A549 (cell line): ENCODE results near the gene SERPINF2. TPM values are rescaled to one million over a fixed set of nuclear protein-coding genes. Genes with fewer than 3 reads are reported as not detected.
A peak's percentile ranks its signal among the peaks of the same experiment; 100 is the strongest.

ENCODE experiments used
- ATAC-seq, 2 experiments: fragments of 200-7000 bp in 1 of 2; fragments of >200 bp in 1 of 2; cut with Nextera tagmentation in 1 of 2; cut with Tn5 transposase in 1 of 2; 3 replicates each; pipeline versions ENCODE4 v1.8.0 to v1.9.1; 2018 to 2020; ENCODE audit warnings: mild to moderate bottlenecking in 1 of 2, moderate library complexity in 1 of 2
- CTCF ChIA-PET: fragments of 300-600 bp; sonication (Branson Sonifier 250); formaldehyde crosslinking; extraction: SDS; loops from one replicate; lab custom pipeline; 2021; ENCODE audit warnings: antibody characterized with exemption, inconsistent platforms; lab: Yijun Ruan, JAX
- POLR2A ChIA-PET: fragments of 350-600 bp; formaldehyde crosslinking; extraction: SDS; loops from one replicate; lab custom pipeline; 2021; ENCODE audit warnings: antibody characterized with exemption, inconsistent platforms; lab: Yijun Ruan, JAX
- DNase-seq, 2 experiments: peaks; one replicate each; pipeline versions ENCODE4 v3.0.0 to v3.0.0-alpha.2; 2011 to 2016; ENCODE audit warnings: low read depth in 1 of 2, low spot score in 1 of 2
- FAIRE-seq: peaks from 2 replicates; lab custom pipeline; 2011; peaks lifted over from hg19 to GRCh38; lab: Jason Lieb, UNC
- H3K27ac ChIP-seq, 2 experiments: fragments of >200 bp; sonication (Bioruptor Twin); formaldehyde crosslinking; 3 replicates each; pipeline ENCODE4 v1.5.1; 2016 to 2017
- H3K4me1 ChIP-seq: fragments of >200 bp; sonication (Bioruptor Twin); formaldehyde crosslinking; 3 replicates; pipeline ENCODE4 v1.6.1; 2016
- H3K4me2 ChIP-seq: fragments of >200 bp; sonication (Bioruptor Twin); formaldehyde crosslinking; 3 replicates; pipeline ENCODE4 v1.6.1; 2016
- H3K4me3 ChIP-seq: fragments of >200 bp; sonication (Bioruptor Twin); formaldehyde crosslinking; 3 replicates; pipeline ENCODE4 v1.5.1; 2016
- H3K9me3 ChIP-seq: fragments of >200 bp; sonication (Bioruptor Twin); formaldehyde crosslinking; 3 replicates; pipeline ENCODE4 v1.6.1; 2016
- BHLHE40 ChIP-seq: IDR thresholded peaks from 2 replicates; pipeline ENCODE4 v1.6.1; 2012; ENCODE audit warnings: low read depth, low read length, inconsistent platforms
- CEBPB ChIP-seq, 2 experiments: fragments of >200 bp in 1 of 2; sonication (Bioruptor Twin) in 1 of 2; formaldehyde crosslinking in 1 of 2; IDR thresholded peaks; 2 replicates each; pipeline ENCODE4 v1.6.1; 2012 to 2016
- EP300 ChIP-seq, 2 experiments: fragments of >200 bp; sonication (Bioruptor Twin); formaldehyde crosslinking; IDR thresholded peaks; 2 replicates in 1 of 2; 3 replicates in 1 of 2; pipeline ENCODE4 v1.6.1; 2016 to 2017
- FOSB ChIP-seq: fragments of 250-450 bp; sonication (Bioruptor Pico); IDR thresholded peaks from 2 replicates; pipeline ENCODE4 v1.5.0; 2020; ENCODE audit warnings: mild to moderate bottlenecking, moderate library complexity
- FOSL2 ChIP-seq, 2 experiments: fragments of 450-650 bp in 1 of 2; fragments of >200 bp in 1 of 2; sonication (Bioruptor Twin) in 1 of 2; formaldehyde crosslinking; IDR thresholded peaks; 2 replicates each; pipeline versions ENCODE4 v1.5.0 to v1.6.1; 2016 to 2020; ENCODE audit warnings: mild to moderate bottlenecking in 1 of 2, moderate library complexity in 1 of 2
- FOXS1 ChIP-seq: fragments of 250-450 bp; sonication (Bioruptor Pico); IDR thresholded peaks from 2 replicates; pipeline ENCODE4 v1.5.0; 2020; ENCODE audit warnings: mild to moderate bottlenecking, moderate library complexity
- HDAC2 ChIP-seq: fragments of 200-600 bp; sonication (generic); IDR thresholded peaks from 2 replicates; pipeline ENCODE4 v1.6.1; 2016
- HOXB13 ChIP-seq: fragments of 250-450 bp; sonication (Bioruptor Pico); IDR thresholded peaks from 2 replicates; pipeline ENCODE4 v1.5.0; 2020; ENCODE audit warnings: low read depth, mild to moderate bottlenecking, moderate library complexity
- HOXB5 ChIP-seq: fragments of 250-450 bp; sonication (Bioruptor Pico); IDR thresholded peaks from 2 replicates; pipeline ENCODE4 v1.5.0; 2020; ENCODE audit warnings: mild to moderate bottlenecking, moderate library complexity
- JUNB ChIP-seq: fragments of >200 bp; sonication (Bioruptor Twin); formaldehyde crosslinking; IDR thresholded peaks from 2 replicates; pipeline ENCODE4 v1.6.1; 2016
- KDM5A ChIP-seq: fragments of 200-600 bp; sonication (generic); IDR thresholded peaks from 2 replicates; pipeline ENCODE4 v1.6.1; 2016; ENCODE audit warnings: antibody characterized with exemption, mild to moderate bottlenecking
- NR3C1 ChIP-seq: fragments of >200 bp; sonication (Bioruptor Twin); formaldehyde crosslinking; IDR thresholded peaks from 3 replicates; pipeline ENCODE4 v1.6.1; 2017
- POLR2AphosphoS2 ChIP-seq: conservative IDR thresholded peaks from 2 replicates; pipeline ENCODE4 v1.6.1; 2012; ENCODE audit warnings: low read length, improper control_type of control experiment, inconsistent platforms
- REST ChIP-seq: fragments of 200-600 bp; sonication (generic); IDR thresholded peaks from 2 replicates; pipeline ENCODE4 v1.6.1; 2016; ENCODE audit warnings: antibody characterized with exemption, mild to moderate bottlenecking, moderate library complexity
- RNF2 ChIP-seq: fragments of 200-600 bp; sonication (generic); IDR thresholded peaks from 2 replicates; pipeline ENCODE4 v1.6.1; 2016; ENCODE audit warnings: low read depth, mild to moderate bottlenecking, antibody characterized with exemption, moderate library complexity, borderline replicate concordance
- SREBF2 ChIP-seq: fragments of 450-650 bp; IDR thresholded peaks from 2 replicates; pipeline ENCODE4 v1.6.1; 2014; ENCODE audit warnings: mild to moderate bottlenecking, moderate library complexity
- TFCP2L1 ChIP-seq: fragments of 250-450 bp; sonication (Bioruptor Pico); IDR thresholded peaks from 2 replicates; pipeline ENCODE4 v1.5.0; 2021; ENCODE audit warnings: mild to moderate bottlenecking
- WGBS: methylation state at CpG from one replicate; pipeline ENCODE4 v1.1.6; 2017; ENCODE audit errors: missing lambda C conversion rate; 5-methylcytosine and 5-hydroxymethylcytosine counted together
- polyA plus RNA-seq, 4 experiments: library from polyadenylated mRNA; depleted of rRNA in 3 of 4; stranded (reverse); fragments of >200 nt; fragmentation: RNase III in 1 of 4; extraction: RNeasy Plus Mini Kit Qiagen cat#74134 plus additional on column Dnase treatment in 1 of 4; gene quantifications; 2 replicates in 3 of 4; 3 replicates in 1 of 4; pipeline ENCODE4 v1.2.3, GENCODE V29; 2011 to 2017
- TF ChIP-seq, protein P1 (sequence below): fragments of 250-450 bp; sonication (Bioruptor Pico); IDR thresholded peaks from 2 replicates; pipeline ENCODE4 v1.5.0; 2020; ENCODE audit warnings: low read depth, mild to moderate bottlenecking, moderate library complexity

The SERPINF2 gene
- polyA plus RNA-seq, 2 of the 4 experiments (the other 2 are of a cell fraction): 2.1 to 2.9 TPM

GRCh38 chr17:1792495-1793446, 50.1 kb downstream of the SERPINF2 start:
- DNase-seq (no peak), FAIRE-seq (no peak), ATAC-seq (no peak; a peak in 1 of 6 replicates)
- Histone ChIP-seq H3K4me2 (no peak overlapping the region), H3K4me1 (peaks cover 21% of the 10 kb centered on the region), H3K4me3 (no peak overlapping the region), H3K27ac (no peak overlapping the region), H3K9me3 (no peaks in the 10 kb centered on the region)
- ChIA-PET CTCF (interaction anchor here (0.6 to 2.9 kb wide), 3 partner anchors 9 to 211 kb away, joined by 3 to 12 read pairs (median 6); no protein-coding TSS in a partner anchor), POLR2A (no interaction called here)
- TF ChIP-seq FOXS1 (no peak), RNF2 (no peak), TFCP2L1 (CRISPR knock-in tag) (no peak)
- 83% methylated on average over 23 of the region's 23 CpGs for WGBS

- TF ChIP-seq TFCP2L1 (CRISPR knock-in tag) (no peak), KDM5A (no peak), HOXB13 (CRISPR knock-in tag) (no peak), RNF2 (no peak), SREBF2 (no peak), CEBPB (IDR thresholded peaks at IDR 0.05) (no peak), BHLHE40 (no peak), FOSB (CRISPR knock-in tag) (no peak), REST (no peak), NR3C1 (no peak), JUNB (no peak), POLR2AphosphoS2 (no peak)
- CTCF ChIA-PET: interaction anchor here (0.6 to 2.9 kb wide), 4 partner anchors 9 to 211 kb away, joined by 3 to 12 read pairs (median 4); no protein-coding TSS in a partner anchor
- H3K4me3 ChIP-seq: no peak overlapping the region
- peaks cover 15% of the 10 kb centered on the region for H3K4me1 ChIP-seq
- DNase-seq (no peak), ATAC-seq (peak; percentile 47 to 62; a peak in 3 of 6 replicates), FAIRE-seq (no peak)
- H3K27ac ChIP-seq: no peak overlapping the region
- H3K4me2 ChIP-seq: no peak overlapping the region
- POLR2A ChIA-PET: no interaction called here
- no peaks in the 10 kb centered on the region for H3K9me3 ChIP-seq
- WGBS: 84% methylated on average over 1 of the region's 1 CpG
Measured at GRCh38 chr17:1793447-1793806, 50.8 kb downstream of the SERPINF2 start.

DNA sequence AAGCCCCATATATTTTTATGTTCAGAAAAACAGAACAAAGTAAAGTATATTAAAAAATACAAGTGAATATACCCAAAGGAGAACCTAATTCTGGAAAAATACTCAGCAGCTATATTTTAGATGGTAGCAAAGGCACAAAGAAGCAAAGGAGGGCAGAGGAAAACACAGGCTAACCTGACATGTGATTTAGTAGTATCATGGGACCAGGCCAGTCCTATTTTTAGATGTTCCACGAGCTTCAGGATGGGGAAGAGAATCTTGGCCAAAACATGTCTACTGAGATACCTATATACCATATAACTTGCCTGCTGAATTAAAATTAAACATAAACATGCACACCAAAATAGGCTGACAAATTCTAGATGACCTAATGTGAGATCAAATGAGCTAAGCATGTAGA, 54.1 kb downstream of the SERPINF2 start:
- Histone ChIP-seq H3K4me1 (no peaks in the 10 kb centered on the region), H3K9me3 (no peaks in the 10 kb centered on the region), H3K4me3 (no peak overlapping the region), H3K27ac (no peak overlapping the region), H3K4me2 (no peak overlapping the region)
- no peak for DNase-seq
- WGBS: 63% methylated on average over 1 of the region's 1 CpG
- no peak for FAIRE-seq
- ATAC-seq: no peak
- TF ChIP-seq FOSL2 (IDR thresholded peaks at IDR 0.05) (no peak), FOSL2 (CRISPR knock-in tag; IDR thresholded peaks at IDR 0.05) (no peak), HDAC2 (no peak), EP300 (IDR thresholded peaks at IDR 0.05) (no peak), HOXB5 (CRISPR knock-in tag) (no peak)
- TF ChIP-seq, protein P1, sequence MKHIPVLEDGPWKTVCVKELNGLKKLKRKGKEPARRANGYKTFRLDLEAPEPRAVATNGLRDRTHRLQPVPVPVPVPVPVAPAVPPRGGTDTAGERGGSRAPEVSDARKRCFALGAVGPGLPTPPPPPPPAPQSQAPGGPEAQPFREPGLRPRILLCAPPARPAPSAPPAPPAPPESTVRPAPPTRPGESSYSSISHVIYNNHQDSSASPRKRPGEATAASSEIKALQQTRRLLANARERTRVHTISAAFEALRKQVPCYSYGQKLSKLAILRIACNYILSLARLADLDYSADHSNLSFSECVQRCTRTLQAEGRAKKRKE (CRISPR knock-in tag): no peak
- POLR2A ChIA-PET: interaction anchor here (1.0 kb wide), 1 partner anchor 9 kb away, joined by 3 read pairs; no protein-coding TSS in a partner anchor
- CTCF ChIA-PET: interaction anchor here (0.7 to 1.5 kb wide), 6 partner anchors 14 to 76 kb away, joined by 3 to 6 read pairs (median 4); no protein-coding TSS in a partner anchor
